ENCODE measurements around the gene HNRNPA0.
A peak's percentile ranks its signal among the peaks of the same experiment; 100 is the strongest.

DNA sequence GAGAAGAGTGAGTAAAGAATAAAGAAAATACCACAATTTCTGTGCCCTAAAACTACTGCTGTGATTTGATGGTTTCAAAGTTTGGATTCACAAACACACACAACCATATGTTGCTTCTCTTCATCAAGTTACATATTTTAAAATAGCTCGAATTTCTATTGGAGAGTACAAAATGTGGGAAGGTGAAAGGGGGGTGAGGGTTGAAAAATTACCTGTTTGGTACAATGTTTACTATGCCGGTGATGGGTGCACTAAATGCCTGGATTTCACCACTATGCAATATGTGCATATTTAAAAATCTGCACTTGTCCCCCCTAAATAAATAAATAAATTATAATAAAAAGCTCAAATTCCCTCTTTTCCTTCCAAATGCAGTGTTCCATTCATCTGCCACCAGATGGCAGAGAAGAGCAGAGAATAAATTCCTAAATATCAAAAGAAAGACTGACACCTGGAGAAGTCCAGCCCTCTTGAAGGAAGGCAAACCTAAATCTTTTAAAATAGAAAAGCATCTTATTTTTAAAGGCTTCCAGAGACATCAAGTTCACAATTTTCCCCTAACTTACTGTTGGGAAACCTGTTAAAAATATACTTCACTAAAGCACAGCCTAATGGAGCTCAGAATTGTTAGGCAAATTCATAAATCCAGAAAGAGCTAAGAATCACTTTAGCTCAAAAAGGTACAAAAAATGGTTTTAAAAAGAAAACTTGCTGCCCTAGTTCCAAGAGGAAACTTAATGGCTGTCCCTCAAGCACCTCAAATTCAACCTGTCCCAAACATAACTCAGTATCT, 24.8 kb upstream of the HNRNPA0 start:
- TF ChIP-seq POLR2A (IDR thresholded peaks at IDR 0.05; ENCODE audit: low read depth, low read length), result no peak
- TF ChIP-seq, protein P1, sequence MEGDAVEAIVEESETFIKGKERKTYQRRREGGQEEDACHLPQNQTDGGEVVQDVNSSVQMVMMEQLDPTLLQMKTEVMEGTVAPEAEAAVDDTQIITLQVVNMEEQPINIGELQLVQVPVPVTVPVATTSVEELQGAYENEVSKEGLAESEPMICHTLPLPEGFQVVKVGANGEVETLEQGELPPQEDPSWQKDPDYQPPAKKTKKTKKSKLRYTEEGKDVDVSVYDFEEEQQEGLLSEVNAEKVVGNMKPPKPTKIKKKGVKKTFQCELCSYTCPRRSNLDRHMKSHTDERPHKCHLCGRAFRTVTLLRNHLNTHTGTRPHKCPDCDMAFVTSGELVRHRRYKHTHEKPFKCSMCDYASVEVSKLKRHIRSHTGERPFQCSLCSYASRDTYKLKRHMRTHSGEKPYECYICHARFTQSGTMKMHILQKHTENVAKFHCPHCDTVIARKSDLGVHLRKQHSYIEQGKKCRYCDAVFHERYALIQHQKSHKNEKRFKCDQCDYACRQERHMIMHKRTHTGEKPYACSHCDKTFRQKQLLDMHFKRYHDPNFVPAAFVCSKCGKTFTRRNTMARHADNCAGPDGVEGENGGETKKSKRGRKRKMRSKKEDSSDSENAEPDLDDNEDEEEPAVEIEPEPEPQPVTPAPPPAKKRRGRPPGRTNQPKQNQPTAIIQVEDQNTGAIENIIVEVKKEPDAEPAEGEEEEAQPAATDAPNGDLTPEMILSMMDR (IDR thresholded peaks at IDR 0.05; ENCODE audit: extremely low read depth in 1 of 2, insufficient read depth in 1 of 2, low read depth in 1 of 2, low read length in 2 of 2), result peak; percentile 50 to 51
- TF ChIP-seq, protein P2, sequence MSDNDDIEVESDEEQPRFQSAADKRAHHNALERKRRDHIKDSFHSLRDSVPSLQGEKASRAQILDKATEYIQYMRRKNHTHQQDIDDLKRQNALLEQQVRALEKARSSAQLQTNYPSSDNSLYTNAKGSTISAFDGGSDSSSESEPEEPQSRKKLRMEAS (IDR thresholded peaks at IDR 0.05; ENCODE audit: insufficient read depth, insufficient read length), result no peak
- no peak for TF ChIP-seq MYC (IDR thresholded peaks at IDR 0.05; ENCODE audit: low read depth, low read length)
- no peak for TF ChIP-seq POLR2AphosphoS5 (IDR thresholded peaks at IDR 0.05; ENCODE audit: insufficient read depth, low read depth, low read length)
